ENCODE data around the gene LTBP1. TPM values are rescaled to one million over a fixed set of nuclear protein-coding genes. Genes with fewer than 3 reads are reported as not detected.

Gene LTBP1
- total RNA-seq, 1 experiment from 2014 or later: 12.5 TPM

- Histone ChIP-seq H3K4me1 (ENCODE audit: control insufficient read depth, insufficient read depth, low read length) (no peaks in the 10 kb centered on the region), H3K9me3 (ENCODE audit: control insufficient read depth, insufficient read depth, low read depth, low read length) (no peaks in the 10 kb centered on the region), H3K27me3 (ENCODE audit: control insufficient read depth, insufficient read depth, low read length) (no peaks in the 10 kb centered on the region), H3K4me3 (ENCODE audit: low read depth in 2 of 2, low read length in 2 of 2) (no peak overlapping the region), H3K27ac (ENCODE audit: low read length) (no peak overlapping the region), H3K36me3 (ENCODE audit: control insufficient read depth, insufficient read depth, low read length) (no peaks in the 10 kb centered on the region)
- BruUV-seq (replicated peaks): no TSS peak
- CTCF ChIA-PET: no interaction called here
- TF ChIP-seq SIN3A (IDR thresholded peaks at IDR 0.05; ENCODE audit: borderline replicate concordance, insufficient read depth, low read depth, low read length) (no peak), POLR2AphosphoS5 (IDR thresholded peaks at IDR 0.05; ENCODE audit: low read depth, low read length) (no peak), TCF7L2 (IDR thresholded peaks at IDR 0.05; ENCODE audit: low read depth, low read length) (no peak), CTCF (IDR thresholded peaks at IDR 0.05) (no peak), REST (IDR thresholded peaks at IDR 0.05; ENCODE audit: insufficient read depth in 1 of 2, low read depth in 2 of 2, low read length in 1 of 2) (no peak)
- ATAC-seq (no peak), DNase-seq (ENCODE audit: low read depth, low spot score) (no peak)
- intact Hi-C loops (cut with micrococcal nuclease; ENCODE audit: unreplicated experiment) (no loop called here), in situ Hi-C loops (cut with HindIII; ENCODE audit: low pct_unique_long_range_greater_than_20kb, low sequenced_read_pairs) (no loop called here)
- POLR2A ChIA-PET: no interaction called here
Observed at GRCh38 chr2:33142810-33143209, 196.1 kb downstream of the LTBP1 start.

- Histone ChIP-seq H3K4me3 (ENCODE audit: low read depth in 2 of 2, low read length in 2 of 2) (no peak overlapping the region), H3K27ac (ENCODE audit: low read length) (no peak overlapping the region), H3K4me1 (ENCODE audit: control insufficient read depth, insufficient read depth, low read length) (no peaks in the 10 kb centered on the region), H3K9me3 (ENCODE audit: control insufficient read depth, insufficient read depth, low read depth, low read length) (no peaks in the 10 kb centered on the region), H3K27me3 (ENCODE audit: control insufficient read depth, insufficient read depth, low read length) (no peaks in the 10 kb centered on the region), H3K36me3 (ENCODE audit: control insufficient read depth, insufficient read depth, low read length) (no peaks in the 10 kb centered on the region)
- TF ChIP-seq SIN3A (IDR thresholded peaks at IDR 0.05; ENCODE audit: borderline replicate concordance, insufficient read depth, low read depth, low read length) (no peak), POLR2AphosphoS5 (IDR thresholded peaks at IDR 0.05; ENCODE audit: low read depth, low read length) (no peak), REST (IDR thresholded peaks at IDR 0.05; ENCODE audit: insufficient read depth in 1 of 2, low read depth in 2 of 2, low read length in 1 of 2) (no peak), TCF7L2 (IDR thresholded peaks at IDR 0.05; ENCODE audit: low read depth, low read length) (no peak), CTCF (IDR thresholded peaks at IDR 0.05) (no peak)
- in situ Hi-C loops (cut with HindIII; ENCODE audit: low pct_unique_long_range_greater_than_20kb, low sequenced_read_pairs) (no loop called here), intact Hi-C loops (cut with micrococcal nuclease; ENCODE audit: unreplicated experiment) (no loop called here)
- ChIA-PET CTCF (no interaction called here), POLR2A (interaction anchor here (0.6 kb wide), 1 partner anchor 1573 kb away, joined by 6 read pairs; no protein-coding TSS in a partner anchor)
- ATAC-seq (no peak), DNase-seq (ENCODE audit: low read depth, low spot score) (no peak)
- BruUV-seq (replicated peaks): no TSS peak
Observed at GRCh38 chr2:33144243-33144642, 197.5 kb downstream of the LTBP1 start.

Measured in Panc1 (cell line).